Stimulated activated CD8-positive, alpha-beta memory T cell treated with anti-CD3 and anti-CD28 coated beads, Interleukin-15, amount 100 ng/mL, for 48 hours (primary cell): Measurements from ENCODE around the gene CRTAP.
A peak's percentile ranks its signal among the peaks of the same experiment; 100 is the strongest.
"Not testable (repeated sequence)": the region's sequence is repeated elsewhere in the genome, so short reads cannot be mapped to it uniquely, and the experiment has no call there.

Experiments
- DNase-seq, 2 donors: peaks; one replicate each; pipeline ENCODE4 v3.0.0-alpha.2; 2020; ENCODE audit warnings: low read depth in 2 of 2

Gene CRTAP

DNA sequence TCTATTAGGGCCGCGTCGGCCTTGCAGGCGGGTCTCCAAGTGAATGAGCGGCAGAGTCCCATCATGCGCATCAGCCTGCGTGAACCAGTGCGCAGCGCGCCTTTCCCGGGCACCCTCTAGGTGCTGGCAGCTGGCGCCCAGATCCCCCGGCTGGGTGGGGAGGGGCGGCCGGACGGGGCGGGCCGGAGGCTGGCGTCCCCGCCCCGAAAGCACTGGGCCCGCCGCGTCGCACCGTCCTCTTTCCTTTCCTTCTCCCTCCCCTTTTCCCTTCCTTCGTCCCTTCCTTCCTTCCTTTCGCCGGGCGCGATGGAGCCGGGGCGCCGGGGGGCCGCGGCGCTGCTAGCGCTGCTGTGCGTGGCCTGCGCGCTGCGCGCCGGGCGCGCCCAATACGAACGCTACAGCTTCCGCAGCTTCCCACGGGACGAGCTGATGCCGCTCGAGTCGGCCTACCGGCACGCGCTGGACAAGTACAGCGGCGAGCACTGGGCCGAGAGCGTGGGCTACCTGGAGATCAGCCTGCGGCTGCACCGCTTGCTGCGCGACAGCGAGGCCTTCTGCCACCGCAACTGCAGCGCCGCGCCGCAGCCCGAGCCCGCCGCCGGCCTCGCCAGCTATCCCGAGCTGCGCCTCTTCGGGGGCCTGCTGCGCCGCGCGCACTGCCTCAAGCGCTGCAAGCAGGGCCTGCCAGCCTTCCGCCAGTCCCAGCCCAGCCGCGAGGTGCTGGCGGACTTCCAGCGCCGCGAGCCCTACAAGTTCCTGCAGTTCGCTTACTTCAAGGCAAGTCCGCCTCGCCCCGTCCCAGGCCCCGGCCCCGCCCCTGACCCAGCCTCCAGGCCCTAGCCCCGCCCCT, at the start of gene CRTAP:
CRTAP (plus strand) TSS at position 243 of the 850 bp plus-strand sequence; CDS start at position 307, 64 bp downstream.
- peak; percentile 84 for DNase-seq

DNA sequence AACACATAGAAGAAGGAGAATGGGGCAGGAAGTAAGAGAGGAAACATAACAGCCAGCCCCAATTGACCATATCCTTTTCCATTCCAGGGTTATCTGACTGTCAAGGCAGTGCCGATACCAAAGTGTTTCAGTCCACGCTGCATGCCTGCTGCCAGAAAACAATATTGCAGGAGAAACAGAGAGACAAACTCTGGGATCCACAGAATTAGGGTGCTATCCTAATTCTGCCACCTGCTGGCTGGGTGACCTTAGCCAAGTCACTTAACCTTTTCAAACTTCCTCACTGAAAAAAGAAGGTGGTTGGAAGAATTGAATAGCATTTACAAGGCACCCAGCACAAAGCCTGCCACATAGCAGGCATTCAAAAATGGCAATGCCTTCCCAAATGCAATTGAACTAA, 48.9 kb upstream of the CRTAP start:
- DNase-seq: no peak

DNA sequence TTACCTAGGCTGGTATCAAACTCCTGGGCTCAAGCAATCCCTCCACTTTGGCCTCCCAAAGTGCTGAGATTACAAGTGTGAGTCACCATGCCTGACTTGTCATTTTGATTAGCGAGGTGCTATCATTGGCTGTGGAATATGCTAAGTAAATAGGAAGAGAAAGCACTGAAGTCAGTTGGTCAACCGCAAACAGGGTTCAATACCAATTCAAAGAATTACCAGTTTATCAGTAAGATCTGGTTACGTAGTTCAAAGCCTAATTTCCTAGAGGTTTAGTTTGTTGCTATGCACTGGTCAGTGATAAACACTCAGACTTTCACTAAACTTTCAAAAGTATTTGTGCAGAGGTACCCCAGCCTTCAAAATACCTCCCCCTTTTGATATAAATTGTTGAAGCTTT, 46.3 kb upstream of the CRTAP start:
- DNase-seq: no peak

DNA sequence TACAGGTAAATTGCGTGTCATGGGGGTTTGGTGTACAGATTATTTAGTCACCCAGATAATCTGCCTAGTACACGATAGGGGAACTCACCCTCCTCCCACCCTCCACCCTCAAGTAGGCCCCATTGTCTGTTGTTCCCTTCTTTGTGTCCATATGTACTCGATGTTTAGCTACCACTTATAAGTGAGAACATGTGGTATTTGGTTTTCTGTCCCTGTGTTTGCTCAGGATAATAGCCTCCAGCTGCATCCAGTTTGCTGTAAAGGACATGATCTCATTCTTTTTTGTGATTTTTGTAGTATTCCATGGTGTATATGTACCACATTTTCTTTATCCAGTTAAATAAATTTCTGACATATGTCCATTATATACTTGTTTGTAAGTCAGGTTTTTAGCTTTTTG, 44.0 kb upstream of the CRTAP start:
- DNase-seq: not testable (repeated sequence)

DNA sequence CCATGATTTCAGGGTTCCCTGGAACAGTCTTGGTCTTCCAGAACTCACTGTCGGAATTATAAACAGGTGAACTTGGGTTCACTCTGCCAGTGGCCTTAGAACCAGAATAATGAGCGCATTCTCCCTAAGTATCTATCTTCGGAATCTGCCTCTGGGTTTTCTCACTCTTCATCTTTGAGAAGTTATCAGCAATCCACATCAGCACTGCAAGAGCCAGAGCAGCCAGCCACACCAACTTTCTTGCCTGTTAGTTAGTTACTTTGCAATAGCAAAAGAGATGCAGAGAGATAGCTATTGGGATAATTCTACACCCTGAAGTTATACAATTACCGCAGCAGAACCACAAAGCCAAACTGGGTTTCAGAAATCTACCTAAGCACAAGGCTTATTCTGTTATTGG, 42.6 kb upstream of the CRTAP start:
- DNase-seq: no peak

DNA sequence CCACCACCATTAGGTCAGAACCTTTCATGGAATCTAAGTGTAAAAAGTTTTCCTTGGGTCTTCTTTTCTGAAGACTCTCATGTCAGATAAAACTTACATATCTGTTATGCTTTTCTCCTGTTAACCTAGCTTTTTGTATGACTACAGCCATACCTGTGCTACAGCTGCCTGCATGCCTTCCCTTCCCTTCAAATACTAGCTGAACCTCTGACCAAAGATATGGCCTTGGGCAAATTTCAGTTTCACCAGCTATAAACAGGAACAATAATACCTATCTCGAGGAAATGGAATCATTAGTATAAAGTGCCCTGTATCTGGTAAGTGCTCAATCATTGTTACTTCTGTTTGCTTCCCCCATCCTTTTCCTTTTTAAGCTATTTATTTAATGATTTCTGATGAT, 41.9 kb upstream of the CRTAP start:
- no peak for DNase-seq

DNA sequence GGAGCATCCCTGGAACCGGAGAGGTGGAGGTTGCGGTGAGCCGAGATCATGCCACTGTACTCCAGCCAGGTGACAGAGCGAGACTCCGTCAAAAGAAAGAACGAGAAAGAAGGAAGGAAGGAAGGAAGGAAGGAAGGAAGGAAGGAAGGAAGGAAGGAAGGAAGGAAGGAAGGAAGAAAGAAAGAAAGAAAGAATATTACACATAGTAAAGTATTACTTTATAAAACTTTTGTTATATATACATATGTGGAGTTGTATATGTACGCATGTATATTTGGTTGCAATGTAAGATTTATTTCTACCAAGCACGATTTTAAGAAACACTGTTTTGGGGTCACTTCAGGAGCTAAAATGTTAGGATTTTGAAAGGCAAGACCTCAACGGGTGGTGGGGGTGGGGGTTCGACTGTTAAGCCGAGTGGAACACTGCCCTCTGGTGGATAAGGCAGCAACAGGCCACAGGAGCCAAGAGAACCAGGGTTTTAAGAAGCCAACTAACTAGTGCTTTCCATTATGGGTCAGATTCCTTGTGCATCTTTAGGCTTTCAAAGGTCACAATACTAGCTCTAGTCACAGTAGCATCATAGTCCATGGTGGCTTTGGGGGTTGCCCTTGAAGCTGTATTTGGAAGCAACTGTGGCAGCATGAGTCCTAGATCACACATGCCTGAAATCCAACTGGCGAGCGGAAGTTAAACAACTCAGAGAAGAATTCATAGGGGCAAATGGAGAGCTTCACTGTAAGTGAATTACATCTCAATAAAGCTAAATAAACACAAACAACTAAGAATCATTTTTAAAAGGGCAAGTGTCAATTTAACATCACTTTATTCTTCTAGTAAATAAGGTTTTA, 39.4 kb upstream of the CRTAP start:
- DNase-seq: peak in 1 of 2 donors; percentile 32

DNA sequence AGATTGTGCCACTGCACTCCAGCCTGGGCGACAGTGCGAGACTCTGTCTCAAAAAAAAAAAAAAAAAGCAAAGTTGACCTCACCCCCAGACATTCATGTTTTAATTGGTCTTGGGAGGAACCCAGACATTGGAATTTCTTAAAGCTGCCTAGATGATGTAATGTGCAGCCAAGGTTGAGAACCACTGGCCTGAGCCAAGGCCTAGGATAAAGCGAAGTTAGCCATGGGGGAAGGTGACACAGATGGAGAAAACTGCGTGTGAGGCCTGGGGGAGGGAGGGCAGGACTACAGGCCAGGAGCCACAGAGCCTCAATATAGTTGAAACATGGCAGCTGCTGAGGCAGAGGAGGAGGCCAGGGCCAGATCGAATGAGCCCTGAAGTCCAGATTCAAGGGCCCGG, 37.8 kb upstream of the CRTAP start:
- no peak for DNase-seq

DNA sequence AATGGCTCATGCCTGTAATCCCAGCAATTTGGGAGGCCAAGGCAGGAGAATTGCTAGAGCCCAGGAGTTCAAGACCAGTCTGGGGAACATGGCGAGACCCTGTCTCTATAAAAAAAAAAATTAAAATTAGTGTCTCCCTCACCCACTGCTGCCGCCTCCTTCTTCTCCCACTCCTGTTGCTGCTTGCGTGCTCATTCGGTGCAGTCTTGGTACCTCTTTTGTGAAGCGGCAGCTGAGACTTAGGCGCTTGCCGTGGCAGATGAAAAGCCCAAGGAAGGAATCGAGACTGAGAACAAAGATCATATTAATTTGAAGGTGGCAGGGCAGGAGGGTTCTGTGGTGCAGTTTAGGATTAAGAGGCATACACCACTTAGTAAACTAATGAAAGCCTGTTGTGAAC, 36.9 kb upstream of the CRTAP start:
- no peak for DNase-seq

DNA sequence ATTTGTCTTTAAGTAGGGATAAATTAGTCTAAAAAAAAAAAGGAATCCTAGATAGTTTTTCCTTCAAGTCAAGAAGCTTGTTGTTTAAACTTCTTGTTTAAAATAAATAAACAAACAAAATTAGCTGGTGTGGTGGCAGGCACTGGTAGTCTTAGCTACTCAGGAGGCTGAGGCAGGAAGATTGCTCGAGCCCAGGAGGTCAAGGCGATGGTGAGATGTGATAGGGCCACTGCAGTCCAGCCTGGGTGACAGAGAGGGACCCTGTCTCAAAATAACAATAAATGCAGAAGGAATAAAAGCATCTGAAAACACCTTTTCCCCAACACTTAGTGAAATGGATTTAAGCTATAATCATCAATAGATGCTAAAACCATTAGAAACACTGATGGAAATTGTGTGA, 35.8 kb upstream of the CRTAP start:
- DNase-seq: no peak

DNA sequence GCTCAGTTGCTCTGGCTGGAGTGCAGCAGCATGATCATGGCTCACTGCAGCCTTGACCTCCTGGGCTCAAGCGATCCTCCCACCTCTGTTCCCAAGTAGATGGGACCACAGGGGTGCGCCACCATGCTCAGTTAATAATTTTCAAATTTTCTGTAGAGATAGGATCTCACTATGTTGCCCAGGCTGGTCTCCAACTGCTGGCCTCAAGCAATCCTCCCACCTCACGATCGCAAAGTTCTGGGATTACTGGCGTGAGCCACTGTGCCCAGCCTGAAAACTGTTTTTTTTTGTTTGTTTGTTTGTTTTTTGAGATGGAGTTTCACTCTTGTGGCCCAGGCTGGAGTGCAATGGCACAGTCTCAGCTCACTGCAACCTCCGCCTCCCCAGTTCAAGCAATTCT, 34.0 kb upstream of the CRTAP start:
- DNase-seq: not testable (repeated sequence)

DNA sequence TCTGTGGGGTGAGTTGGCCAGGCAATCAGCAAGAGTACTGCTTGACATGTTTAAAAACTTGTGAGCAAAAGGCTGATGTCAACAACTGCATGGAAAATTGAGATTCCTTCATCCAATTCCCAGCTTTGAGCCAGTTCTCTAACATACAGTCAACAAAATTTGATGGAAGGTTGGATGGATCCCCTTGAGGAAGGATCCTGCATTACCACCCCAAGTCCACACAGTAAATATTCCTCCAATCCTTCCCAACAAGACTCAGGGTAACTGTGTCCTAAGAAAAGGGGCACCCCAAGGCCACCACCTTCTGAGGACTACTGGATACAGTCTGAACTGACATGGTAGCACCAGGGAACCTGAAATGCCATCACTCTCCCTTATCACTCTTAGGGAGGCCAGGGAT, 32.0 kb upstream of the CRTAP start:
- no peak for DNase-seq

DNA sequence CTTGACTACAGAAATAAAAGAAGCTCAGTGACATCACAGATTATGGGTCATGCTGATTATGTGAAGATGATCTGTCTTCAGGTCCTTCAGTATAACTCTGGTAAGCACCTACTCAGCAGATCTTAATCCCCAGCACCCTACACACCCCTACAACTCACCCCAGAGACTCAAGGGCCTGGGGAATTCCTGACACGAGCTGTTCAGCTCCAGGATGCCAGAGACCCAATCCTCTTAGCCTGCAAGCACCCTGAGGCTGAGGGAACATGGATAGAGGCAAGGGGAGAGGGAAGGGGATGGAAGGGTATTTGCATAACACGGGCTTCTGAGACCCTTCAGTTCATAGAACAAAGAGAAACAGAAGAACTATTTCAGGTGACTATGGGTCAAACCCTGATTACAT, 29.9 kb upstream of the CRTAP start:
- no peak for DNase-seq

DNA sequence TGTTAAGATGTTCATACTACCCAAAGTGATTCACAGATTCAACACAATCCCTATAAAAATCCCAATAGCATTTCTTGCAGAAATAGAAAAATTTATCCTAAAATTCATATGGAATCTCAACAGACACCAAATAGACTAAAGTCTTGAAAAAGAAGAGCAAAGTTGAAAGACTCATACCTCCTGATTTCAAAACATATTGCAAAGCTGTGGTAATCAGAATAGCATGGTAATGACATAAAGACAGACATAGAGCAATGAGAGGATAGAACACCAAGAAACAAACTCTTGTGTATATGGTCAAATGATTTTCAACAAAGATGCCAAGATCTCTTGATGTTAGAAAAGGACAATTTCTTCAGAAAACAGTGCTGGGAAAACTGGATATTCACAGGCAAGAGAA, 25.1 kb upstream of the CRTAP start:
- no peak for DNase-seq

DNA sequence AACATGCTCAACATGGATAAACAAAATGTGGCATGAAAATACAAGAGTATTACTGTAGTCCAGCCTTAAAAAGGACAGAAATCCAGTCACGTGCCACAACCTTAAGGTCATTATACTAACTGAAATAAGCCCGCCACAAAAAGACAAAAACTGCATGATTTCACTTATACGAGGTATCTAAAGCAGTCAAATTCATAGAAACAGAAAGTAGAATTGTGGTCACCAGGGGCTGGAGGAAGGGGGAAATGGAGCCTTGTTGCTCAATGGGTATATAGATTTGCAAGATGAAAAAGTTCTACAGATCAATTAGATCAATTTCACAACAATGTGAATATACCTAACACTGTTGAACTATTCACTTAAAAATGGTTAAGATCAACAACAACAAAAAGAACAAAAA, 24.3 kb upstream of the CRTAP start:
- no peak for DNase-seq

DNA sequence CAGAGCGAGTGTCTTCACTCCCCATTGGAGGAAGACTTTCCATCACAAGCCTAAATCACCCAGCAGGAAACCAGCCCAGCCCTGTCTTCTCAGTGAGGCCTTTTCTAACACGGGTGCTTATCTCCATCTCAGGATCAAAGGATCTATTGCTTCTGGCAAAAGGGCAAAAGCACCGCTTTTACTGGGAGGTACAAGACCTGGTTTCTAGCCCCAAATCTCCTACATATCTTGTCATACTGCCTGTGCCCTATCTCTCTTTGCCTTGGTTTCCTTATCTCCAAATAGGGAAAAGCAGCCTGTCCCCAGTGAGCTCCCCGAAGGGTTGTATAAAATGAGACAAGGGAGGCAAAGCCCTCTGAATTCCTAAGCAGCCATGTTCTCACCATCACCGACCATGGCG, 22.1 kb upstream of the CRTAP start:
- DNase-seq: no peak

DNA sequence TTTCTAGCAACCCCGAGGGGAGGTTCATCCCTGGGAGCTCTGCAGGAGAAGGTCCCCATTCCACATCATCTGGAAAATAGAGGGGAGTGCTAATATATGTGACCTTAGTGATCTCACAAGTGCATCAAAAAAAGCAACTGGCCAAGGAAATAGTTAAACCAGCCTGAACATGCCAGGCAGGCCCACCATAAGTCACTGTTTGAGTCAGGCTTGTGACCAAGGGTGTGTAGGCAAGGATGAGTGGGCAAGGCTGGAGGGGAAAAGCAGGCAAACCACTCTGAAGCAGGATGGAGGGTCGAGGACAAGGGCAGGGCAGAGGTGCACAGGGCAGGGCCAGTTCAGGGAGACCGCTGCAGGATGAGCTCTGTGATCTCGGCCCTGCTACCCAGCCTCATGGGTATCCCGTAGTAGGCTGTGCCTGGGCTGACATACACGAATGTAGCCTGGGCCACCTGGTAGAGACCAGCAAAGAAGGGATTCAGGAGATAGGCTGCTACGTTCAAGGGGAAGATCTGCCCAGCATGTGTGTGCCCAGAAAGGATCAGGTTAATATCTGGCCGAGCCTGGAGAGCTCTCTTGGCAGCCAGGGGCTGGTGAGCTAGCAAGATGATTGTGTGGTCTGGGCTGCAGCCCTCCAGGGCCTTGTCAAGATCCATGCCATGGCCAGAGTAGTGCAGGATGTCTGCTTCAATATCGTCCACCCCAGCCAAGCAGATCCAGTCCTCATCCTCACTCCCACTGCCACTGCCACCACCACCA, 21.1 kb upstream of the CRTAP start:
- DNase-seq: no peak

DNA sequence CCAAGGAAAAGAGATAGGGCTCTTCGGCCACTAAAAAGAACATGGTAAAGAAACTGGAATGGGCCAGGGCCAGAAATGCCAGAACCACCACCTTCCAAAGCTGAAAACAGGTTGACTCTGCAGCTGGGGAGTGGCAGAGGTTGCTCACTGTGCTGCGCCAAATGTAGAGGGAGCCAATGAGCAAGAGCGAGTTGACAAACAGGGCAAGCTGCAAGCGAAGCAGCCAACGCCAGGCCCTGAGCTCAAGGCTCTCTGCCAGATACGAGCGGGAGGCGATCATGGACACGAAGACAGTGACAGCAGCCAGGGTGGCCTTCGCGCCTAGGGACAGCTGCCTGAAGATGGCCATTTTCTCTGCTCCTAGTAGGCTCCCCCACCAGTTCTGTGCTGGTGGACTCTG, 20.0 kb upstream of the CRTAP start:
- no peak for DNase-seq

DNA sequence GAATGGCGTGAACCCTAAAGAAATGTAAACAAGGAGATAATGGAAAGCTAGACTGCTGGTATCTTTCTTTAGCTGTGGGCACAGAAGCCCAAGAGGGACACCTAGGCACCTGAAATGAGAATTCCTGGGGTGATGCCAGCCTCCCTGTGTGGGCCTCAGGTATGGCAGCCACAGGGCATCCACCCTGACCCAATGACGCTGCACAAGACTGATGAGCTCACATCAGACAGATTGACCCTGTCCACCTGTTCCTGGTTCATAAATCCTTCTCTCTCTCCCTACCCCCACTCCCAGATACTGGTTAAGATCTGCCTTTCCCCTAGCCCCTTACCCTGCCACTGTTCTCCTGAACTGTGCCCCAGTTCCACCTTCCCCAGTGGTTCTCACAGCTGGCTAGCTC, 18.4 kb upstream of the CRTAP start:
- DNase-seq: no peak

DNA sequence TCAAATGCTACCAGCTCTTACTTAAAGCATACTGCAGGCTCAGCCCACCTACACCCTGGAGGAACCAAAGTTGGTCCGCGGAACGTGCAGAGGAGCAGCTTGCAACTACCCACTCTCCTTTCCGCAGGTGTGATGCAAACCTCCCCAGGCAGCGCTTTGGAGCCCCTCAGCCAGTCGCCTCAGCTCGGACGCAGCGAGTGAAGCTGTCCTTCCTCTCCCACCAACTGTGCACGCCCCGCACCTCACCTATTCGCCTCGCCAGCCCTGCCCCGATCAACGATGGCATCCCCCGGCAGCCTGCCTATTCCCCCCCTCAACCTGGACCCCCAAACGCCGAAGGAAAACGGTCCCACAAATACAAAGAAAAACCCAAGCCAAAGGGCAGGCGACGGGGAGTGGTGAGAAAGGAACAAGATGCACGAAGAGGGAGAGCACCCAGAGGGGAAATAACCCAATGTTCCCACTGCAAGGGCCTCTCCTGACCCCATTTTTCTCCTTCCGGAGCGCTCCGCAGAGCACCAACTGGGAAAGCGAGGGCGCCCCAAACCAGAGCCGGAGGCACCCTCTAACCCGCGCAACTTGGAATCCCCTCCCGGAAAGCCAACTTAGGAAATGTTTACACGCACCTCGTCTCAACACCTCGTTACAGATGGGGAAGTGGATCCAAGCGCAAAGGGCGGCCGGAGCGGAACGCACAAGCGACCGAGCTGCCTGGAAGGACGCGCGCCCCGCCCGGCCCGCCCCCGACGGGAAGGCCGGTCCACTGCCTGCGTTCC, 17.5 kb upstream of the CRTAP start:
- DNase-seq: no peak

DNA sequence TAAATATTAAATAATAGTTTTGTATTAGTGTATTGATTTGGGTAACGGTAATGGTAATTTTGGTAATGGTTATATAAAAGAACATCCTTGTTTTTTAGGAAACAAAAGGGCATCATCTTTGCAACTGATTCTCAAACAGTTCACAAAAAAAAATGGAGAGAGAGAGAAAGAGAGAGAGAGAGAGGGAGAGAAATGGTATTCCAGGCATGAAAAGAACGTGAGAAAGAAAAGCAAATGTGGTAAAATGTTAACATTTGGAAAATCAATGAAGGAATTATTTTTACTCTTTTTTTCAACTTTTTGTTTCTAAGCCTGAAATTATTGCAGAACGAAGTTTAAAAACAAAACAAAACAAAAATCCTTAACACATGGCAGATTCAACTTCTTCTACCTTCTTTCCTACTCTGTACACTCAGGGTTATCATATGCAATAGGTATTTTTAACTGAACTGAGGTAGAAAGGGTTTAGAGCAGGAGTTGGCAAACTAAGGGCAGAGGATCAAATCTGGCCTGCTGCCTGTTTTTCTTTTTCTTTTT, 14.6 kb upstream of the CRTAP start:
- DNase-seq: no peak
